H1 (cell line): Measurements from ENCODE around the gene ADD2. TPM values are rescaled to one million over a fixed set of nuclear protein-coding genes. Genes with fewer than 3 reads are reported as not detected.

ENCODE experiments used
- CTCF ChIA-PET: fragments of 300-600 bp; sonication (Branson Sonifier 250); formaldehyde crosslinking; loops from one replicate; lab custom pipeline; 2021; ENCODE audit not compliant: partially characterized antibody; lab: Charles Lee
- POLR2A ChIA-PET: fragments of 300-600 bp; sonication (Branson Sonifier 250); formaldehyde crosslinking; loops from one replicate; lab custom pipeline; 2021; ENCODE audit warnings: inconsistent platforms; ENCODE audit not compliant: partially characterized antibody; lab: Charles Lee
- DNase-seq, 2 experiments: peaks; one replicate each; pipeline versions ENCODE4 v3.0.0 to v3.0.0-alpha.2; 2010 to 2022; ENCODE audit warnings: low spot score in 2 of 2, low read depth in 1 of 2, mixed read lengths in 1 of 2
- FAIRE-seq: peaks from 2 replicates; lab custom pipeline; 2011; peaks lifted over from hg19 to GRCh38; lab: Jason Lieb, UNC
- H2AFZ ChIP-seq: 2 replicates; pipeline ENCODE4 v1.8.1; 2012; ENCODE audit warnings: low read length, inconsistent platforms
- H2AK5ac ChIP-seq: 2 replicates; pipeline ENCODE4 v1.6.1; 2013; ENCODE audit warnings: low read depth, low read length
- H2BK120ac ChIP-seq: replicated peaks from 2 replicates; pipeline ENCODE3; 2013; ENCODE audit warnings: low read depth, low read length, inconsistent platforms
- H2BK12ac ChIP-seq: 2 replicates; pipeline ENCODE4 v1.6.1; 2013; ENCODE audit warnings: low read depth, low read length
- H2BK15ac ChIP-seq: 2 replicates; pipeline ENCODE4 v1.6.1; 2013; ENCODE audit warnings: low read length
- H2BK20ac ChIP-seq: 2 replicates; pipeline ENCODE4 v1.6.1; 2013; ENCODE audit warnings: low read length
- H2BK5ac ChIP-seq: 2 replicates; pipeline ENCODE4 v1.6.1; 2013; ENCODE audit warnings: low read depth, low read length
- H3K14ac ChIP-seq: 2 replicates; pipeline ENCODE4 v1.6.1; 2013; ENCODE audit warnings: inconsistent platforms; ENCODE audit not compliant: insufficient read length
- H3K18ac ChIP-seq: 2 replicates; pipeline ENCODE4 v1.6.1; 2013; ENCODE audit warnings: low read length; ENCODE audit errors: extremely low read depth
- H3K23ac ChIP-seq: 2 replicates; pipeline ENCODE4 v1.6.1; 2013; ENCODE audit warnings: inconsistent platforms; ENCODE audit not compliant: insufficient read length
- H3K23me2 ChIP-seq: 2 replicates; pipeline ENCODE4 v1.6.1; 2013; ENCODE audit warnings: low read depth, low read length
- H3K27ac ChIP-seq: 2 replicates; pipeline ENCODE4 v1.6.1; 2011; ENCODE audit warnings: low read depth, low read length, inconsistent platforms
- H3K27me3 ChIP-seq, 4 experiments: replicated peaks in 1 of 4; 1 replicate in 1 of 4; 2 replicates in 3 of 4; pipeline versions ENCODE4 v1.6.1 to v1.8.1; 2011 to 2013; ENCODE audit warnings: low read length in 3 of 4, mild to moderate bottlenecking in 3 of 4, inconsistent platforms in 2 of 4, mixed read lengths in 2 of 4, moderate library complexity in 1 of 4; ENCODE audit not compliant: control insufficient read depth in 3 of 4, insufficient read depth in 3 of 4; ENCODE audit errors: extremely low read depth in 1 of 4
- H3K36me3 ChIP-seq, 4 experiments: 2 replicates each; pipeline versions ENCODE4 v1.6.1 to v1.8.1; 2011 to 2013; ENCODE audit warnings: mild to moderate bottlenecking in 4 of 4, low read length in 3 of 4, moderate library complexity in 2 of 4, control low read depth in 1 of 4, inconsistent platforms in 1 of 4; ENCODE audit not compliant: insufficient read depth in 4 of 4, control insufficient read depth in 2 of 4
- H3K4ac ChIP-seq: replicated peaks from 2 replicates; pipeline ENCODE3; 2013; ENCODE audit warnings: low read length, low read depth, mixed read lengths, inconsistent platforms; ENCODE audit not compliant: insufficient read length
- H3K4me1 ChIP-seq, 4 experiments: replicated peaks in 1 of 4; 1 replicate in 1 of 4; 2 replicates in 3 of 4; pipeline versions ENCODE4 v1.6.1 to v1.8.1; 2011 to 2013; ENCODE audit warnings: low read length in 3 of 4, inconsistent platforms in 2 of 4, mixed read lengths in 1 of 4; ENCODE audit not compliant: insufficient read depth in 4 of 4, control insufficient read depth in 3 of 4
- H3K4me2 ChIP-seq, 2 experiments: 2 replicates each; pipeline versions ENCODE4 v1.6.1 to v1.8.1; 2011 to 2013; ENCODE audit warnings: low read depth in 2 of 2, low read length in 2 of 2, control low read depth in 1 of 2, inconsistent platforms in 1 of 2, mild to moderate bottlenecking in 1 of 2; ENCODE audit not compliant: insufficient read depth in 1 of 2
- H3K4me3 ChIP-seq, 4 experiments: fragments of 200-600, 300-600 bp in 1 of 4; sonication (generic), shearing (Covaris generic), sonication (Bioruptor Twin) in 1 of 4; 2 replicates each; pipeline versions ENCODE4 v1.5.1 to v1.8.1; 2011 to 2016; ENCODE audit warnings: low read length in 4 of 4, low read depth in 3 of 4, control low read depth in 2 of 4, inconsistent platforms in 2 of 4, mild to moderate bottlenecking in 2 of 4, mixed read lengths in 1 of 4, moderate library complexity in 1 of 4; ENCODE audit not compliant: insufficient read depth in 2 of 4; ENCODE audit errors: extremely low read depth in 1 of 4
- H3K56ac ChIP-seq: replicated peaks from 2 replicates; pipeline ENCODE3; 2013; ENCODE audit warnings: low read depth, mild to moderate bottlenecking, mixed read lengths, low read length, inconsistent platforms; ENCODE audit not compliant: insufficient read length
- H3K79me1 ChIP-seq: 2 replicates; pipeline ENCODE4 v1.6.1; 2013; ENCODE audit warnings: low read depth, low read length, control low read depth
- H3K79me2 ChIP-seq, 2 experiments: 2 replicates each; pipeline versions ENCODE4 v1.6.1 to v1.8.1; 2012 to 2013; ENCODE audit warnings: low read length in 2 of 2, mild to moderate bottlenecking in 2 of 2, inconsistent platforms in 1 of 2; ENCODE audit not compliant: insufficient read depth in 2 of 2, control insufficient read depth in 1 of 2
- H3K9ac ChIP-seq, 4 experiments: replicated peaks in 1 of 4; 1 replicate in 1 of 4; 2 replicates in 3 of 4; pipeline versions ENCODE4 v1.6.1 to v1.8.1; 2011 to 2013; ENCODE audit warnings: low read depth in 3 of 4, low read length in 3 of 4, control low read depth in 2 of 4, mild to moderate bottlenecking in 2 of 4, moderate library complexity in 2 of 4, inconsistent platforms in 1 of 4; ENCODE audit errors: extremely low read depth in 1 of 4
- H3K9me3 ChIP-seq, 2 experiments: 2 replicates each; pipeline versions ENCODE4 v1.6.1 to v1.8.1; 2012 to 2013; ENCODE audit warnings: mild to moderate bottlenecking in 2 of 2, moderate library complexity in 2 of 2, control low read depth in 1 of 2, inconsistent platforms in 1 of 2, low read depth in 1 of 2, low read length in 1 of 2, mixed read lengths in 1 of 2; ENCODE audit not compliant: insufficient read depth in 2 of 2
- H4K20me1 ChIP-seq, 2 experiments: replicated peaks in 1 of 2; 2 replicates each; pipeline versions ENCODE3 to v1.8.1; 2011 to 2013; ENCODE audit warnings: inconsistent platforms in 2 of 2, low read length in 2 of 2, mild to moderate bottlenecking in 1 of 2; ENCODE audit not compliant: insufficient read depth in 2 of 2, control insufficient read depth in 1 of 2
- H4K5ac ChIP-seq: 2 replicates; pipeline ENCODE4 v1.6.1; 2013; ENCODE audit warnings: low read length, low read depth, mixed read lengths, inconsistent platforms; ENCODE audit not compliant: insufficient read length
- H4K8ac ChIP-seq: 2 replicates; pipeline ENCODE4 v1.8.0; 2013; ENCODE audit warnings: mild to moderate bottlenecking, moderate library complexity, low read length, inconsistent platforms; ENCODE audit not compliant: insufficient read depth; ENCODE audit errors: extremely low read depth
- H4K91ac ChIP-seq: replicated peaks from 2 replicates; pipeline ENCODE3; 2013; ENCODE audit warnings: low read length, mixed read lengths, inconsistent platforms; ENCODE audit not compliant: insufficient read length
- BACH1 ChIP-seq: IDR thresholded peaks from 2 replicates; pipeline ENCODE4 v1.6.1; 2012; ENCODE audit warnings: low read length, improper control_type of control experiment
- BCL11A ChIP-seq, 2 experiments: IDR thresholded peaks; one replicate each; pipeline ENCODE4 v1.6.1; 2011; ENCODE audit warnings: low read depth in 2 of 2, low read length in 2 of 2, mild to moderate bottlenecking in 2 of 2
- CBX5 ChIP-seq: fragments of 300-800, 300-1000 bp; sonication (generic); IDR thresholded peaks from 2 replicates; pipeline ENCODE4 v1.7.1; 2016; ENCODE audit warnings: antibody characterized with exemption, low read length, low read depth
- CTCF ChIP-seq, 3 experiments: IDR thresholded peaks; 1 replicate in 2 of 3; 2 replicates in 1 of 3; pipeline versions ENCODE4 v1.5.1 to v1.6.1; 2011; ENCODE audit warnings: low read length in 3 of 3, mild to moderate bottlenecking in 3 of 3, inconsistent platforms in 2 of 3, low read depth in 1 of 3, moderate library complexity in 1 of 3; ENCODE audit not compliant: insufficient read depth in 1 of 3; ENCODE audit errors: control extremely low read depth in 1 of 3
- HDAC2 ChIP-seq, 2 experiments: fragments of 300-600 bp in 1 of 2; sonication (generic) in 1 of 2; IDR thresholded peaks; 2 replicates each; pipeline ENCODE4 v1.6.1; 2011 to 2012; ENCODE audit warnings: low read depth in 2 of 2, low read length in 2 of 2, mild to moderate bottlenecking in 2 of 2, moderate library complexity in 2 of 2, borderline replicate concordance in 1 of 2, inconsistent platforms in 1 of 2
- HDAC6 ChIP-seq: IDR thresholded peaks from one replicate; pipeline ENCODE4 v1.7.1; 2012; ENCODE audit warnings: low read depth, mild to moderate bottlenecking, inconsistent platforms, low read length, moderate library complexity
- PHF8 ChIP-seq: fragments of 200-600 bp; sonication (generic); conservative IDR thresholded peaks from 2 replicates; pipeline ENCODE4 v1.7.1; 2012; ENCODE audit warnings: low read depth, mild to moderate bottlenecking, inconsistent platforms, low read length, moderate library complexity
- RFX5 ChIP-seq: IDR thresholded peaks from 2 replicates; pipeline ENCODE4 v1.6.1; 2011; ENCODE audit warnings: low read depth, low read length, improper control_type of control experiment, borderline replicate concordance
- SIN3A ChIP-seq, 2 experiments: IDR thresholded peaks in 1 of 2; conservative IDR thresholded peaks in 1 of 2; 2 replicates each; pipeline ENCODE4 v1.6.1; 2011 to 2012; ENCODE audit warnings: low read length in 2 of 2, improper control_type of control experiment in 1 of 2, low read depth in 1 of 2, mild to moderate bottlenecking in 1 of 2
- SP2 ChIP-seq: IDR thresholded peaks from 2 replicates; pipeline ENCODE4 v1.6.1; 2012; ENCODE audit warnings: mild to moderate bottlenecking, low read length, inconsistent platforms
- TAF7 ChIP-seq: optimal IDR thresholded peaks from 2 replicates; pipeline ENCODE3; 2011; ENCODE audit warnings: low read depth, mild to moderate bottlenecking, inconsistent platforms, low read length, moderate library complexity, borderline replicate concordance
- WGBS, 2 experiments: shearing (Covaris generic) in 1 of 2; methylation state at CpG; one replicate each; pipeline versions ENCODE4 v1.1.6 to v1.1.7; 2013 to 2015; ENCODE audit warnings: low lambda C conversion rate in 2 of 2, mixed read lengths in 2 of 2, inconsistent platforms in 1 of 2, low coverage in 1 of 2, missing lambda C conversion rate in 1 of 2; ENCODE audit not compliant: insufficient replicate concordance in 2 of 2, insufficient coverage in 1 of 2, insufficient read length in 1 of 2; ENCODE audit errors: extremely low coverage in 1 of 2, missing lambda C conversion rate in 1 of 2; 5-methylcytosine and 5-hydroxymethylcytosine counted together
- polyA plus RNA-seq, 7 experiments: library from polyadenylated mRNA; depleted of rRNA in 3 of 7; stranded (reverse) in 5 of 7; unstranded in 2 of 7; fragments of >200 nt in 5 of 7; fragments of 200-250 nt in 2 of 7; gene quantifications; 1 replicate in 5 of 7; 2 replicates in 1 of 7; 4 replicates in 1 of 7; pipeline versions ENCODE4 v1.2.1 to v1.2.3, GENCODE V29; 2011 to 2013; ENCODE audit warnings: missing spikeins in 2 of 7, mixed read lengths in 2 of 7
- total RNA-seq: library from RNA; stranded (reverse); fragmentation: NEBNext Ultra II Directional; extraction: Animal tissue kit (Norgen Biotek cat#: 25700); gene quantifications from 2 replicates; pipeline ENCODE4 v1.2.1, GENCODE V29; 2021

Gene ADD2
- total and polyA plus RNA-seq, 2 of the 8 experiments (the other 6 are each of a cell fraction or from before 2014, with no cell fraction given) = 58.5 to 170 TPM

- Histone ChIP-seq H3K4me1 (no peaks in the 10 kb centered on the region), H2AK5ac (no peak overlapping the region), H4K91ac (no peak overlapping the region), H3K79me1 (no peaks in the 10 kb centered on the region), H2AFZ (no peak overlapping the region), H2BK20ac (no peak overlapping the region), H3K27me3 (no peaks in the 10 kb centered on the region; a peak in 1 of 7 replicates), H3K18ac (no peak overlapping the region), H4K5ac (no peak overlapping the region), H3K27ac (no peak overlapping the region), H3K9ac (no peak overlapping the region), H3K79me2 (no peaks in the 10 kb centered on the region), H2BK12ac (no peak overlapping the region), H3K14ac (no peak overlapping the region), H3K4ac (no peak overlapping the region), H3K23ac (no peak overlapping the region), H2BK5ac (no peak overlapping the region), H2BK15ac (no peak overlapping the region), H3K9me3 (no peaks in the 10 kb centered on the region), H3K4me3 (no peak overlapping the region), H3K23me2 (no peaks in the 10 kb centered on the region), H3K36me3 (no peaks in the 10 kb centered on the region), H3K4me2 (no peak overlapping the region), H2BK120ac (no peak overlapping the region), H4K20me1 (no peaks in the 10 kb centered on the region), H4K8ac (no peak overlapping the region), H3K56ac (no peak overlapping the region)
- FAIRE-seq = no peak
- ChIA-PET CTCF (interaction anchor here (0.7 to 1.3 kb wide), 5 partner anchors 8 to 246 kb away, joined by 3 to 5 read pairs (median 3); no protein-coding TSS in a partner anchor), POLR2A (no interaction called here)
- no peak for DNase-seq
- WGBS, 2 experiments = 90% methylated on average over 8 of the region's 8 CpGs; no CpG with 5 or more reads in 1 of the 2 experiments
- TF ChIP-seq HDAC2 (IDR thresholded peaks at IDR 0.05; ENCODE audit: borderline replicate concordance in 1 of 2, low read depth in 2 of 2, low read length in 2 of 2) (no peak), PHF8 (no peak), RFX5 (no peak), CBX5 (no peak), TAF7 (no peak), BACH1 (no peak), CTCF (IDR thresholded peaks at IDR 0.05; ENCODE audit: control extremely low read depth in 1 of 3, insufficient read depth in 1 of 3, low read depth in 1 of 3, low read length in 3 of 3) (no peak), BCL11A (IDR thresholded peaks at IDR 0.05; ENCODE audit: low read depth in 2 of 2, low read length in 2 of 2) (no peak), SIN3A (conservative IDR thresholded peaks at IDR 0.05 in 1 of 2, IDR thresholded peaks at IDR 0.05 in 1 of 2; ENCODE audit: low read depth in 1 of 2, low read length in 2 of 2) (no peak), SP2 (no peak), HDAC6 (no peak)
Measured at GRCh38 chr2:70607121-70607561, 160.9 kb downstream of the ADD2 start.
